H1 (cell line): ENCODE measurements around the gene DRP2. TPM values are rescaled to one million over a fixed set of nuclear protein-coding genes. Genes with fewer than 3 reads are reported as not detected.

Experiments used
- CTCF ChIA-PET: fragments of 300-600 bp; sonication (Branson Sonifier 250); formaldehyde crosslinking; loops from one replicate; lab custom pipeline; 2021; ENCODE audit not compliant: partially characterized antibody; lab: Charles Lee
- POLR2A ChIA-PET: fragments of 300-600 bp; sonication (Branson Sonifier 250); formaldehyde crosslinking; loops from one replicate; lab custom pipeline; 2021; ENCODE audit warnings: inconsistent platforms; ENCODE audit not compliant: partially characterized antibody; lab: Charles Lee
- DNase-seq, 2 experiments: peaks; one replicate each; pipeline versions ENCODE4 v3.0.0 to v3.0.0-alpha.2; 2010 to 2022; ENCODE audit warnings: low spot score in 2 of 2, low read depth in 1 of 2, mixed read lengths in 1 of 2
- FAIRE-seq: peaks from 2 replicates; lab custom pipeline; 2011; peaks lifted over from hg19 to GRCh38; lab: Jason Lieb, UNC
- H2AFZ ChIP-seq: 2 replicates; pipeline ENCODE4 v1.8.1; 2012; ENCODE audit warnings: low read length, inconsistent platforms
- H2AK5ac ChIP-seq: 2 replicates; pipeline ENCODE4 v1.6.1; 2013; ENCODE audit warnings: low read depth, low read length
- H2BK120ac ChIP-seq: replicated peaks from 2 replicates; pipeline ENCODE3; 2013; ENCODE audit warnings: low read depth, low read length, inconsistent platforms
- H2BK12ac ChIP-seq: 2 replicates; pipeline ENCODE4 v1.6.1; 2013; ENCODE audit warnings: low read depth, low read length
- H2BK15ac ChIP-seq: 2 replicates; pipeline ENCODE4 v1.6.1; 2013; ENCODE audit warnings: low read length
- H2BK20ac ChIP-seq: 2 replicates; pipeline ENCODE4 v1.6.1; 2013; ENCODE audit warnings: low read length
- H2BK5ac ChIP-seq: 2 replicates; pipeline ENCODE4 v1.6.1; 2013; ENCODE audit warnings: low read depth, low read length
- H3K14ac ChIP-seq: 2 replicates; pipeline ENCODE4 v1.6.1; 2013; ENCODE audit warnings: inconsistent platforms; ENCODE audit not compliant: insufficient read length
- H3K18ac ChIP-seq: 2 replicates; pipeline ENCODE4 v1.6.1; 2013; ENCODE audit warnings: low read length; ENCODE audit errors: extremely low read depth
- H3K23ac ChIP-seq: 2 replicates; pipeline ENCODE4 v1.6.1; 2013; ENCODE audit warnings: inconsistent platforms; ENCODE audit not compliant: insufficient read length
- H3K23me2 ChIP-seq: 2 replicates; pipeline ENCODE4 v1.6.1; 2013; ENCODE audit warnings: low read depth, low read length
- H3K27ac ChIP-seq: 2 replicates; pipeline ENCODE4 v1.6.1; 2011; ENCODE audit warnings: low read depth, low read length, inconsistent platforms
- H3K27me3 ChIP-seq, 4 experiments: replicated peaks in 1 of 4; 1 replicate in 1 of 4; 2 replicates in 3 of 4; pipeline versions ENCODE4 v1.6.1 to v1.8.1; 2011 to 2013; ENCODE audit warnings: low read length in 3 of 4, mild to moderate bottlenecking in 3 of 4, inconsistent platforms in 2 of 4, mixed read lengths in 2 of 4, moderate library complexity in 1 of 4; ENCODE audit not compliant: control insufficient read depth in 3 of 4, insufficient read depth in 3 of 4; ENCODE audit errors: extremely low read depth in 1 of 4
- H3K36me3 ChIP-seq, 4 experiments: 2 replicates each; pipeline versions ENCODE4 v1.6.1 to v1.8.1; 2011 to 2013; ENCODE audit warnings: mild to moderate bottlenecking in 4 of 4, low read length in 3 of 4, moderate library complexity in 2 of 4, control low read depth in 1 of 4, inconsistent platforms in 1 of 4; ENCODE audit not compliant: insufficient read depth in 4 of 4, control insufficient read depth in 2 of 4
- H3K4ac ChIP-seq: replicated peaks from 2 replicates; pipeline ENCODE3; 2013; ENCODE audit warnings: low read length, low read depth, mixed read lengths, inconsistent platforms; ENCODE audit not compliant: insufficient read length
- H3K4me1 ChIP-seq, 4 experiments: replicated peaks in 1 of 4; 1 replicate in 1 of 4; 2 replicates in 3 of 4; pipeline versions ENCODE4 v1.6.1 to v1.8.1; 2011 to 2013; ENCODE audit warnings: low read length in 3 of 4, inconsistent platforms in 2 of 4, mixed read lengths in 1 of 4; ENCODE audit not compliant: insufficient read depth in 4 of 4, control insufficient read depth in 3 of 4
- H3K4me2 ChIP-seq, 2 experiments: 2 replicates each; pipeline versions ENCODE4 v1.6.1 to v1.8.1; 2011 to 2013; ENCODE audit warnings: low read depth in 2 of 2, low read length in 2 of 2, control low read depth in 1 of 2, inconsistent platforms in 1 of 2, mild to moderate bottlenecking in 1 of 2; ENCODE audit not compliant: insufficient read depth in 1 of 2
- H3K4me3 ChIP-seq, 4 experiments: fragments of 200-600, 300-600 bp in 1 of 4; sonication (generic), shearing (Covaris generic), sonication (Bioruptor Twin) in 1 of 4; 2 replicates each; pipeline versions ENCODE4 v1.5.1 to v1.8.1; 2011 to 2016; ENCODE audit warnings: low read length in 4 of 4, low read depth in 3 of 4, control low read depth in 2 of 4, inconsistent platforms in 2 of 4, mild to moderate bottlenecking in 2 of 4, mixed read lengths in 1 of 4, moderate library complexity in 1 of 4; ENCODE audit not compliant: insufficient read depth in 2 of 4; ENCODE audit errors: extremely low read depth in 1 of 4
- H3K56ac ChIP-seq: replicated peaks from 2 replicates; pipeline ENCODE3; 2013; ENCODE audit warnings: low read depth, mild to moderate bottlenecking, mixed read lengths, low read length, inconsistent platforms; ENCODE audit not compliant: insufficient read length
- H3K79me1 ChIP-seq: 2 replicates; pipeline ENCODE4 v1.6.1; 2013; ENCODE audit warnings: low read depth, low read length, control low read depth
- H3K79me2 ChIP-seq, 2 experiments: 2 replicates each; pipeline versions ENCODE4 v1.6.1 to v1.8.1; 2012 to 2013; ENCODE audit warnings: low read length in 2 of 2, mild to moderate bottlenecking in 2 of 2, inconsistent platforms in 1 of 2; ENCODE audit not compliant: insufficient read depth in 2 of 2, control insufficient read depth in 1 of 2
- H3K9ac ChIP-seq, 4 experiments: replicated peaks in 1 of 4; 1 replicate in 1 of 4; 2 replicates in 3 of 4; pipeline versions ENCODE4 v1.6.1 to v1.8.1; 2011 to 2013; ENCODE audit warnings: low read depth in 3 of 4, low read length in 3 of 4, control low read depth in 2 of 4, mild to moderate bottlenecking in 2 of 4, moderate library complexity in 2 of 4, inconsistent platforms in 1 of 4; ENCODE audit errors: extremely low read depth in 1 of 4
- H3K9me3 ChIP-seq, 2 experiments: 2 replicates each; pipeline versions ENCODE4 v1.6.1 to v1.8.1; 2012 to 2013; ENCODE audit warnings: mild to moderate bottlenecking in 2 of 2, moderate library complexity in 2 of 2, control low read depth in 1 of 2, inconsistent platforms in 1 of 2, low read depth in 1 of 2, low read length in 1 of 2, mixed read lengths in 1 of 2; ENCODE audit not compliant: insufficient read depth in 2 of 2
- H4K20me1 ChIP-seq, 2 experiments: replicated peaks in 1 of 2; 2 replicates each; pipeline versions ENCODE3 to v1.8.1; 2011 to 2013; ENCODE audit warnings: inconsistent platforms in 2 of 2, low read length in 2 of 2, mild to moderate bottlenecking in 1 of 2; ENCODE audit not compliant: insufficient read depth in 2 of 2, control insufficient read depth in 1 of 2
- H4K5ac ChIP-seq: 2 replicates; pipeline ENCODE4 v1.6.1; 2013; ENCODE audit warnings: low read length, low read depth, mixed read lengths, inconsistent platforms; ENCODE audit not compliant: insufficient read length
- H4K8ac ChIP-seq: 2 replicates; pipeline ENCODE4 v1.8.0; 2013; ENCODE audit warnings: mild to moderate bottlenecking, moderate library complexity, low read length, inconsistent platforms; ENCODE audit not compliant: insufficient read depth; ENCODE audit errors: extremely low read depth
- H4K91ac ChIP-seq: replicated peaks from 2 replicates; pipeline ENCODE3; 2013; ENCODE audit warnings: low read length, mixed read lengths, inconsistent platforms; ENCODE audit not compliant: insufficient read length
- KDM1A ChIP-seq: fragments of 200-600, 300-600 bp; sonication (generic); IDR thresholded peaks from 2 replicates; pipeline ENCODE4 v1.7.1; 2016; ENCODE audit warnings: mild to moderate bottlenecking, low read length, borderline replicate concordance
- POLR2AphosphoS5 ChIP-seq: IDR thresholded peaks from 2 replicates; pipeline ENCODE4 v1.6.1; 2011; ENCODE audit warnings: low read depth, low read length
- TBP ChIP-seq: IDR thresholded peaks from 2 replicates; pipeline ENCODE4 v1.6.1; 2011; ENCODE audit warnings: low read depth, low read length, improper control_type of control experiment
- TEAD4 ChIP-seq: IDR thresholded peaks from 2 replicates; pipeline ENCODE4 v1.6.1; 2012; ENCODE audit warnings: low read depth, low read length, inconsistent platforms, mixed read lengths
- WGBS, 2 experiments: shearing (Covaris generic) in 1 of 2; methylation state at CpG; one replicate each; pipeline versions ENCODE4 v1.1.6 to v1.1.7; 2013 to 2015; ENCODE audit warnings: low lambda C conversion rate in 2 of 2, mixed read lengths in 2 of 2, inconsistent platforms in 1 of 2, low coverage in 1 of 2, missing lambda C conversion rate in 1 of 2; ENCODE audit not compliant: insufficient replicate concordance in 2 of 2, insufficient coverage in 1 of 2, insufficient read length in 1 of 2; ENCODE audit errors: extremely low coverage in 1 of 2, missing lambda C conversion rate in 1 of 2; 5-methylcytosine and 5-hydroxymethylcytosine counted together
- polyA plus RNA-seq, 7 experiments: library from polyadenylated mRNA; depleted of rRNA in 3 of 7; stranded (reverse) in 5 of 7; unstranded in 2 of 7; fragments of >200 nt in 5 of 7; fragments of 200-250 nt in 2 of 7; gene quantifications; 1 replicate in 5 of 7; 2 replicates in 1 of 7; 4 replicates in 1 of 7; pipeline versions ENCODE4 v1.2.1 to v1.2.3, GENCODE V29; 2011 to 2013; ENCODE audit warnings: missing spikeins in 2 of 7, mixed read lengths in 2 of 7
- total RNA-seq: library from RNA; stranded (reverse); fragmentation: NEBNext Ultra II Directional; extraction: Animal tissue kit (Norgen Biotek cat#: 25700); gene quantifications from 2 replicates; pipeline ENCODE4 v1.2.1, GENCODE V29; 2021
- TF ChIP-seq, protein P1 (sequence below): IDR thresholded peaks from 2 replicates; pipeline ENCODE4 v1.6.1; 2012; ENCODE audit warnings: low read length, inconsistent platforms

The DRP2 gene
- total and polyA plus RNA-seq, 2 of the 8 experiments (the other 6 are each of a cell fraction or from before 2014, with no cell fraction given): 0.18 to 0.20 TPM

GRCh38 chrX:101230636-101231035 is 11.1 kb downstream of the DRP2 start:
- FAIRE-seq: no peak
- no peak overlapping the region for H2AFZ ChIP-seq
- H3K9me3 ChIP-seq: no peaks in the 10 kb centered on the region
- no peak overlapping the region for H4K91ac ChIP-seq
- H3K79me1 ChIP-seq: no peaks in the 10 kb centered on the region
- ChIA-PET POLR2A (no interaction called here), CTCF (no interaction called here)
- no peak overlapping the region for H2BK12ac ChIP-seq
- H2BK5ac ChIP-seq: no peak overlapping the region
- no peak overlapping the region for H3K27ac ChIP-seq
- no peak overlapping the region for H4K5ac ChIP-seq
- no peak overlapping the region for H2BK20ac ChIP-seq
- 90% methylated on average over 2 of the region's 2 CpGs; no CpG with 5 or more reads in 1 of the 2 experiments for WGBS, 2 experiments
- H3K9ac ChIP-seq: no peak overlapping the region
- H3K4me2 ChIP-seq: no peak overlapping the region
- H3K23ac ChIP-seq: no peak overlapping the region
- no peaks in the 10 kb centered on the region for H4K20me1 ChIP-seq
- DNase-seq: no peak
- no peak overlapping the region for H4K8ac ChIP-seq
- H3K4ac ChIP-seq: no peak overlapping the region
- no peak overlapping the region for H3K56ac ChIP-seq
- H3K18ac ChIP-seq: no peak overlapping the region
- no peak overlapping the region for H2BK15ac ChIP-seq
- no peaks in the 10 kb centered on the region for H3K36me3 ChIP-seq
- H3K27me3 ChIP-seq: no peaks in the 10 kb centered on the region
- no peaks in the 10 kb centered on the region for H3K23me2 ChIP-seq
- no peak overlapping the region for H2AK5ac ChIP-seq
- no peak overlapping the region for H2BK120ac ChIP-seq
- no peaks in the 10 kb centered on the region for H3K4me1 ChIP-seq
- TF ChIP-seq TBP (no peak), KDM1A (no peak), TEAD4 (no peak), POLR2AphosphoS5 (no peak)
- TF ChIP-seq, protein P1, sequence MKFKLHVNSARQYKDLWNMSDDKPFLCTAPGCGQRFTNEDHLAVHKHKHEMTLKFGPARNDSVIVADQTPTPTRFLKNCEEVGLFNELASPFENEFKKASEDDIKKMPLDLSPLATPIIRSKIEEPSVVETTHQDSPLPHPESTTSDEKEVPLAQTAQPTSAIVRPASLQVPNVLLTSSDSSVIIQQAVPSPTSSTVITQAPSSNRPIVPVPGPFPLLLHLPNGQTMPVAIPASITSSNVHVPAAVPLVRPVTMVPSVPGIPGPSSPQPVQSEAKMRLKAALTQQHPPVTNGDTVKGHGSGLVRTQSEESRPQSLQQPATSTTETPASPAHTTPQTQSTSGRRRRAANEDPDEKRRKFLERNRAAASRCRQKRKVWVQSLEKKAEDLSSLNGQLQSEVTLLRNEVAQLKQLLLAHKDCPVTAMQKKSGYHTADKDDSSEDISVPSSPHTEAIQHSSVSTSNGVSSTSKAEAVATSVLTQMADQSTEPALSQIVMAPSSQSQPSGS: no peak
- H3K79me2 ChIP-seq: no peaks in the 10 kb centered on the region
- H3K14ac ChIP-seq: no peak overlapping the region
- no peak overlapping the region for H3K4me3 ChIP-seq
